KMS-11 (cell line): ENCODE data around the gene GVQW3.

Experiments
- H2AFZ ChIP-seq: fragments of 200-600 bp; sonication (generic); 2 replicates; pipeline ENCODE4 v1.6.1; 2016; ENCODE audit warnings: antibody characterized with exemption, mixed run types, low read depth
- H3K27ac ChIP-seq: fragments of 200-600 bp; sonication (generic); 2 replicates; pipeline ENCODE4 v1.6.1; 2016; ENCODE audit warnings: mild to moderate bottlenecking, mixed run types
- H3K27me3 ChIP-seq: fragments of 200-600 bp; sonication (generic); 2 replicates; pipeline ENCODE4 v1.6.1; 2017; ENCODE audit warnings: mild to moderate bottlenecking, low read depth, mixed run types, moderate library complexity; ENCODE audit not compliant: insufficient read depth
- H3K36me3 ChIP-seq: fragments of 200-600 bp; sonication (generic); 2 replicates; pipeline ENCODE4 v1.6.1; 2017; ENCODE audit warnings: mild to moderate bottlenecking, mixed run types; ENCODE audit not compliant: insufficient read depth
- H3K4me1 ChIP-seq: fragments of 200-600 bp; sonication (generic); 2 replicates; pipeline ENCODE4 v1.6.1; 2016; ENCODE audit warnings: mild to moderate bottlenecking, low read depth, mixed run types; ENCODE audit not compliant: poor library complexity, severe bottlenecking
- H3K4me2 ChIP-seq: fragments of 200-600 bp; sonication (generic); 2 replicates; pipeline ENCODE4 v1.7.0; 2016; ENCODE audit warnings: mild to moderate bottlenecking, mixed run types
- H3K4me3 ChIP-seq: fragments of 200-600 bp; sonication (generic); IDR thresholded peaks from 2 replicates; pipeline ENCODE4 v1.6.1; 2017; ENCODE audit warnings: low read depth, low read length, mixed read lengths; ENCODE audit not compliant: insufficient read depth
- H3K79me2 ChIP-seq: fragments of 200-600 bp; sonication (generic); 2 replicates; pipeline ENCODE4 v1.6.1; 2016; ENCODE audit warnings: low read depth, mixed run types; ENCODE audit not compliant: insufficient read depth
- H3K9ac ChIP-seq: fragments of 200-600 bp; sonication (generic); 2 replicates; pipeline ENCODE4 v1.6.1; 2016; ENCODE audit warnings: mild to moderate bottlenecking, mixed run types
- H4K20me1 ChIP-seq: fragments of 200-600 bp; sonication (generic); 2 replicates; pipeline ENCODE4 v1.6.1; 2016; ENCODE audit warnings: mild to moderate bottlenecking, mixed run types; ENCODE audit not compliant: insufficient read depth
- TF ChIP-seq, protein P1 (sequence below): fragments of 200-600 bp; sonication (generic); conservative IDR thresholded peaks from 2 replicates; pipeline ENCODE4 v1.6.1; 2017; ENCODE audit warnings: low read depth, mild to moderate bottlenecking, antibody characterized with exemption, low read length, moderate library complexity, mixed read lengths

GVQW3 gene

GRCh38 chr11:76382209-76382608, 1.1 kb downstream of the GVQW3 start:
- no peak overlapping the region for H2AFZ ChIP-seq
- H3K9ac ChIP-seq: no peak overlapping the region; the same call in 1 of the 2 replicates
- no peaks in the 10 kb centered on the region for H3K27me3 ChIP-seq
- peak overlapping the region; percentile 99 for H3K4me2 ChIP-seq
- TF ChIP-seq, protein P1, sequence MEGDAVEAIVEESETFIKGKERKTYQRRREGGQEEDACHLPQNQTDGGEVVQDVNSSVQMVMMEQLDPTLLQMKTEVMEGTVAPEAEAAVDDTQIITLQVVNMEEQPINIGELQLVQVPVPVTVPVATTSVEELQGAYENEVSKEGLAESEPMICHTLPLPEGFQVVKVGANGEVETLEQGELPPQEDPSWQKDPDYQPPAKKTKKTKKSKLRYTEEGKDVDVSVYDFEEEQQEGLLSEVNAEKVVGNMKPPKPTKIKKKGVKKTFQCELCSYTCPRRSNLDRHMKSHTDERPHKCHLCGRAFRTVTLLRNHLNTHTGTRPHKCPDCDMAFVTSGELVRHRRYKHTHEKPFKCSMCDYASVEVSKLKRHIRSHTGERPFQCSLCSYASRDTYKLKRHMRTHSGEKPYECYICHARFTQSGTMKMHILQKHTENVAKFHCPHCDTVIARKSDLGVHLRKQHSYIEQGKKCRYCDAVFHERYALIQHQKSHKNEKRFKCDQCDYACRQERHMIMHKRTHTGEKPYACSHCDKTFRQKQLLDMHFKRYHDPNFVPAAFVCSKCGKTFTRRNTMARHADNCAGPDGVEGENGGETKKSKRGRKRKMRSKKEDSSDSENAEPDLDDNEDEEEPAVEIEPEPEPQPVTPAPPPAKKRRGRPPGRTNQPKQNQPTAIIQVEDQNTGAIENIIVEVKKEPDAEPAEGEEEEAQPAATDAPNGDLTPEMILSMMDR: no peak
- peaks cover 9% of the 10 kb centered on the region; the same call in 1 of the 2 replicates for H4K20me1 ChIP-seq
- H3K27ac ChIP-seq: no peak overlapping the region
- H3K4me1 ChIP-seq: peaks cover 41% of the 10 kb centered on the region
- H3K36me3 ChIP-seq: no peaks in the 10 kb centered on the region
- H3K4me3 ChIP-seq: no peak overlapping the region
- H3K79me2 ChIP-seq: peaks cover 34% of the 10 kb centered on the region

- Histone ChIP-seq H3K27ac (no peak overlapping the region), H2AFZ (no peak overlapping the region), H3K4me2 (no peak overlapping the region), H3K4me3 (no peak overlapping the region), H3K9ac (no peak overlapping the region), H4K20me1 (no peaks in the 10 kb centered on the region), H3K4me1 (peaks cover 24% of the 10 kb centered on the region), H3K79me2 (no peaks in the 10 kb centered on the region; the same call in 1 of the 2 replicates), H3K27me3 (no peaks in the 10 kb centered on the region), H3K36me3 (no peaks in the 10 kb centered on the region)
- TF ChIP-seq, protein P1: no peak
These were observed 4.8 kb downstream of the GVQW3 start for GRCh38 chr11:76385903-76386302.

GRCh38 chr11:76388408-76388807, 7.3 kb downstream of the GVQW3 start:
- H3K4me1 ChIP-seq: peaks cover 10% of the 10 kb centered on the region
- H3K79me2 ChIP-seq: no peaks in the 10 kb centered on the region

GRCh38 chr11:76391021-76391420, 9.9 kb downstream of the GVQW3 start:
- Histone ChIP-seq H3K4me2 (no peak overlapping the region; the same call in 1 of the 2 replicates), H3K27me3 (no peaks in the 10 kb centered on the region), H2AFZ (no peak overlapping the region), H3K36me3 (no peaks in the 10 kb centered on the region), H3K4me3 (no peak overlapping the region), H3K79me2 (no peaks in the 10 kb centered on the region), H4K20me1 (no peaks in the 10 kb centered on the region), H3K4me1 (peaks cover 13% of the 10 kb centered on the region), H3K27ac (peak overlapping the region; percentile 62), H3K9ac (no peak overlapping the region; the same call in 1 of the 2 replicates)
- TF ChIP-seq, protein P1: no peak

More at GRCh38 chr11:76388408-76388807, 7.3 kb downstream of the GVQW3 start:
- H4K20me1 ChIP-seq: no peaks in the 10 kb centered on the region
- no peak overlapping the region for H3K4me2 ChIP-seq
- no peak overlapping the region for H3K4me3 ChIP-seq
- H3K27me3 ChIP-seq: no peaks in the 10 kb centered on the region
- no peaks in the 10 kb centered on the region for H3K36me3 ChIP-seq
- H3K27ac ChIP-seq: no peak overlapping the region
- TF ChIP-seq, protein P1: no peak
- no peak overlapping the region for H2AFZ ChIP-seq
- no peak overlapping the region for H3K9ac ChIP-seq
